ENCODE results near the gene OGFRL1. TPM values are rescaled to one million over a fixed set of nuclear protein-coding genes. Genes with fewer than 3 reads are reported as not detected.

The OGFRL1 gene
- total and polyA plus RNA-seq, 2 of the 13 experiments (the other 11 are each of a cell fraction or from before 2014, with no cell fraction given), result 0.26 to 0.80 TPM

GRCh38 chr6:71279740-71280139, 8.9 kb upstream of the OGFRL1 start:
- H3K9ac ChIP-seq (ENCODE audit: insufficient read depth, low read depth, low read length), result no peak overlapping the region
- in situ Hi-C loops (cut with HindIII; ENCODE audit: extremely low pct_ligation_motif_present, low pct_unique_long_range_greater_than_20kb) (no loop called here), intact Hi-C loops (cut with micrococcal nuclease; ENCODE audit: unreplicated experiment) (no loop called here)
- POLR2A ChIA-PET, result no interaction called here
- no peaks in the 10 kb centered on the region for H3K36me3 ChIP-seq (replicated peaks in 1 of 2; ENCODE audit: control insufficient read depth in 1 of 2, insufficient read depth in 2 of 2, low read length in 2 of 2)
- H3K4me2 ChIP-seq (ENCODE audit: low read depth, low read length), result no peak overlapping the region
- ATAC-seq (no peak), DNase-seq (ENCODE audit: low spot score) (no peak), FAIRE-seq (no peak)
- CTCF ChIA-PET (ENCODE audit: low intra/inter-chr PET ratio, low total read pairs), result no interaction called here
- 13% methylated on average over 4 of the region's 4 CpGs for WGBS (ENCODE audit: low lambda C conversion rate)
- H3K4me1 ChIP-seq (ENCODE audit: insufficient read depth, low read length), result no peaks in the 10 kb centered on the region
- no peak overlapping the region for H3K27ac ChIP-seq (ENCODE audit: extremely low read length, insufficient read depth, low read length)
- H2AFZ ChIP-seq (ENCODE audit: low read length), result no peak overlapping the region
- no peaks in the 10 kb centered on the region for H3K79me2 ChIP-seq (ENCODE audit: insufficient read depth, low read length)
- H3K27me3 ChIP-seq (ENCODE audit: control insufficient read depth in 1 of 2, insufficient read depth in 2 of 2, low read length in 2 of 2), result no peaks in the 10 kb centered on the region
- no peaks in the 10 kb centered on the region for H4K20me1 ChIP-seq (ENCODE audit: insufficient read depth, low read length)
- H3K9me3 ChIP-seq (ENCODE audit: low read length), result no peaks in the 10 kb centered on the region
- no peak overlapping the region for H3K4me3 ChIP-seq (replicated peaks in 1 of 3; ENCODE audit: insufficient read depth in 1 of 3, low read depth in 2 of 3, low read length in 3 of 3)
- no TSS peak for BruUV-seq (replicated peaks)
- TF ChIP-seq ZNF543 (CRISPR knock-in tag; IDR thresholded peaks at IDR 0.05) (no peak), IRF9 (CRISPR knock-in tag; IDR thresholded peaks at IDR 0.05; ENCODE audit: borderline replicate concordance) (no peak), ZNF547 (CRISPR knock-in tag; IDR thresholded peaks at IDR 0.05) (no peak), GATA4 (IDR thresholded peaks at IDR 0.05; ENCODE audit: borderline replicate concordance, low read depth) (no peak), EEA1 (CRISPR knock-in tag; IDR thresholded peaks at IDR 0.05; ENCODE audit: borderline replicate concordance) (no peak), MED1 (CRISPR knock-in tag; IDR thresholded peaks at IDR 0.05) (no peak), ZNF20 (CRISPR knock-in tag; IDR thresholded peaks at IDR 0.05) (no peak), HIVEP1 (CRISPR knock-in tag; IDR thresholded peaks at IDR 0.05) (no peak), RERE (CRISPR knock-in tag; IDR thresholded peaks at IDR 0.05; ENCODE audit: low read depth) (no peak), ZC3H4 (CRISPR knock-in tag; IDR thresholded peaks at IDR 0.05; ENCODE audit: borderline replicate concordance) (no peak), NFRKB (IDR thresholded peaks at IDR 0.05) (no peak), ZNF382 (CRISPR knock-in tag; IDR thresholded peaks at IDR 0.05; ENCODE audit: borderline replicate concordance) (no peak), ZNF549 (CRISPR knock-in tag; IDR thresholded peaks at IDR 0.05) (no peak), POGZ (CRISPR knock-in tag; IDR thresholded peaks at IDR 0.05) (no peak)
- TF ChIP-seq, protein P1, sequence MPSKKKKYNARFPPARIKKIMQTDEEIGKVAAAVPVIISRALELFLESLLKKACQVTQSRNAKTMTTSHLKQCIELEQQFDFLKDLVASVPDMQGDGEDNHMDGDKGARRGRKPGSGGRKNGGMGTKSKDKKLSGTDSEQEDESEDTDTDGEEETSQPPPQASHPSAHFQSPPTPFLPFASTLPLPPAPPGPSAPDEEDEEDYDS (CRISPR knock-in tag; IDR thresholded peaks at IDR 0.05), result no peak

All from HepG2 (cell line).